Stimulated activated CD8-positive, alpha-beta memory T cell treated with anti-CD3 and anti-CD28 coated beads, Interleukin-15, amount 100 ng/mL, for 4 hours (primary cell): ENCODE measurements around the gene SERP1.

Experiments
- DNase-seq, 2 donors: peaks; one replicate each; pipeline ENCODE4 v3.0.0-alpha.2; 2020; ENCODE audit warnings: low read depth in 2 of 2

SERP1 gene

DNA sequence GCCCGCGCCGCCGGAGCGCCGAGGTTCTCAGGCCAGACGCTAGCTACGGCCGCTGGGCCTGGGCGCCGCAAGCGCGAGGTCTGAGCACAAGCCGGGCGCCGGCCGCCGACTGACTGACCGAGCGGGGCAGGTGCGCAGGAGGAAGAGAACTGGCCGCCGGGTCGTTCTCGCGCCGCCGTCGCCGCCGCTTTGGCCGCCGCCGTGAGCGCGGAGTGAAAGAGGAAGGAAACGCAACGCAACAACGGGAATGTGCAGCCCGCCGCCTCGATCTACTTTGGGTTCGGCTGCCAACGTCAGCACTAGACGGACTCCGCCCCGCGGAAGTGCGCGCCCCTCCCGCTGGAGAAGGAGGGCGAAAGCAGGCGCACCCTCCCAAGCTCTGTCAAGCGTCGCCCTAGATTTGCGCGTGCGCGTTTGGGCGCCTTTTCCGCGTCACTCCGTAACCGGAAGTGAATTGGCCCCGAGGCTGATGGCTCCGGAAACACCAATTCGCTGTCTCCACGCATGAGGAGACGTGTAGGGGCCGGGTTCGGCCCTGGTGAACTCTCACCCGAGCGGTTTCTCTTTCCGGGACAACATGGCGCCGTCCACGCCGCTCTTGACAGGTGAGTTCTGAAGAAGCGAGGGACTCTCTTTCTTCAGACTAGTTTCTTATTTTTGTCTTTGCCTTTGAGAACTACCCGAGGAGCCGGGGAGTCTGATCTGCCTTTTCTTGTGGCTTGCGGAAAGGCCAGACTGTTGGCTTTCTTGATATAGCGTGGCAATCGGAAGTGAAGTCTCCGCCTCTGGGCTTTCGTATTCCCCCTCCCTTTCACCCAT is at the start of gene SERP1, which contains the start of gene EIF2A:
Gene SERP1, minus strand, starts transcription at position 271 of the 819 bp plus-strand sequence. CDS start 361 bp downstream, outside the sequence.
Gene EIF2A, plus strand, starts transcription at position 562 of the 819 bp plus-strand sequence. Its CDS starts 16 bp downstream, at position 578.
- DNase-seq: peak; percentile 98 to 99

DNA sequence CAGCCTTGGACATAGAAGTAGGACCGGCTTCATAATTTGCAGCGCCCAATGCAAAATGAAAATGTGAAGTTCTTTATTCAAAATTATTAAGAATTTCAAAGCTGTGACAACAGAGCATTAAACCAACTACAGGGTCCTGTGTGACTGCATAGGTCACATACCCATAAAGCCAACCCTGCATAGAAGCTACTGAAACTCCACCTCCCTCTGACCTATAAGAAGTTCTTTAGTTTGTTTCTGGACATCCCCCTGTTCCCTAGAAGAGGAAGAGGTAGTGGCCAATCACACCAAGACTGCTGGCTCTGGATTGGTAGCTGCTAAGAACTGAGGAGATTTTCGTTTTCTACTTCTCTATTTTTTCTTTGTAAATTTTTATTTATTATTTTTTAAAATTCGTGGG is 47.9 kb upstream of the SERP1 start:
- no peak for DNase-seq

DNA sequence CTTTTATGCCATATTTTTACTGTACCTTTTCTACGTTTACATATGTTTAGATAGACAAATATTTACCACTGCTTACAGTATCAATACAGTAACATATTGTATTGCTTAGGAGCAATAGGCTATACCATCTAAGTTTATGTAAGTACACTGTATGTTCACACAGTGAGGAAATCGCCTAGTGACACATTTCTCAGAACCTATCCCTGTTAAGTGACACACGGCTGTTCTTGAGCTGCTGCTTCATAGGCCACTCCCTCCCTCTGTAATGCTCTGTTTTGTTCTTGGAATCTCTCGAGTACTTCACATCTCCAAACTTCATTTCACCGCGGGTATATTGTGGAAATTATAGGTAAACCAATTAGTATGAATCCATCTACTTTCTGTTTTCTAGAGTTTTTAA is 43.5 kb upstream of the SERP1 start:
- DNase-seq: no peak

DNA sequence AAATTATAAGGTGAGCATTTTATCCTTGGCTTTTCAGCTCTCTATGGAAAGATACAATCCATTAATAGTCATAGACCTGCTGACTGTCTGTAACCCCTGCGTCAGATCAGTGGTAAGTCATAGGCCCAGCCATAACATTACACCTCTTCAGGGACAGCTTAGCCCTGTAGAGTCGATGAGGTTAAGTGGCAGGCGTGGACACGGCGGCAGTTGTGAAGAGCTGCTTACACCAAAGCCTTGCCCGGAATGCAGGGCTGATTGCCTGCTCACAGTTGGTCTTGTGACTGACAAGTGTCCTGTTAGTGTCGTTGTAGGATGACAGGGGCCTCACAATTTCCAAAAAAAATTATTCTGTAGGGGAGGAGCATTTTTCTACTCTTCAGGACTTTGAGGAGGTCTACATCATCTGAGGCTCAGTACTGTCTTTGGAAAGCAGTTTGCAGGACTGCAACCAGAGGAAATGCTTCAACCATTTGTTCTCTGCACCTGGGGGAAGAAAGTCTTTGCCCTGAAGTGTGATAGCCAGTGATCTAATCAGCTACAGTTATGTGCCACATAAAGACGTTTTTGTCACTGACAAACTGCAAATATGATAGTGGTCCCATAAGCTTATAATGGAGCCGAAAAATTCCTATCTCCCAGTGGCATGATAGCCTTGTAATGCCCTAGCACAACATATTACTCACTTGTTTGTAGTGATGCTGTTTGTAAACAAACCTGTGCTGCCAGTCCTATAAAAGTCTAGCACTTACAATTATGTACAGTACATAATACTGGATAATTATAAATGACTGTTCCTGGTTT is 41.9 kb upstream of the SERP1 start:
- DNase-seq: no peak

DNA sequence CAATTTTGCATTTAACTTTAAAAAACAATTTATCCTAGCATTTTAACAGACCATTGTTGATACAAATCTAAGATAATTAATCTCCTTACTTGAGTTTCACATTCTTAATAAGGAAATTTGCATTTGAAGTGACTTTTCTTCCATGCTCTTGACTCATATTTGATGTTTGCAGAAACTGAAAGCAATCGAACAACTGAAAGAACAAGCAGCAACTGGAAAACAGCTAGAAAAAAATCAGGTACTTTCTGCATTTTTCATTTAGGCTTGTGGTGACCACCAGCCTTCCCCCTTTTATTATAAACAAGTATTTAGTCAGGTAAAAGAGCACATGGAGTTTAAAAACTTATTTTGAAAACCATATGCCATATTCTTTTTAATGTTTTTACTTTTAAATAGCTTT is 36.7 kb upstream of the SERP1 start:
- DNase-seq: no peak

DNA sequence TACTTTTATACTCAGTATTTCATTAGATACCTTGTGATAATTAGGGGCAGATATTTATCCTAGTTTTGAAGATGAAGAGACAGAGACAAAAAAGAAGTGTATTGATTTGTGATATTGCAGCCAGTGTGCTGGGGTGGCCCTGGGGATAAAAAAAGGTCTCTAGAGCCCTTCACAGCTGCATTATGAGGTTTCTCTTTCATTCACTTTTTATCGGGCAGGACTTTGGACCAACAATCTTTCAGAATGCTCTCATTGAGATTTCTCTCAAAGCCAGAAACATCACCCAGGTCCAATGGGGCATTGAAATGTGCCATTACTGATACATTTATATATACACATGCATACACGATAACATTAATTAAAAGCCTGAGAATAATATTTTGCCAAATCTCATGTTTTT is 36.3 kb upstream of the SERP1 start:
- DNase-seq: no peak

DNA sequence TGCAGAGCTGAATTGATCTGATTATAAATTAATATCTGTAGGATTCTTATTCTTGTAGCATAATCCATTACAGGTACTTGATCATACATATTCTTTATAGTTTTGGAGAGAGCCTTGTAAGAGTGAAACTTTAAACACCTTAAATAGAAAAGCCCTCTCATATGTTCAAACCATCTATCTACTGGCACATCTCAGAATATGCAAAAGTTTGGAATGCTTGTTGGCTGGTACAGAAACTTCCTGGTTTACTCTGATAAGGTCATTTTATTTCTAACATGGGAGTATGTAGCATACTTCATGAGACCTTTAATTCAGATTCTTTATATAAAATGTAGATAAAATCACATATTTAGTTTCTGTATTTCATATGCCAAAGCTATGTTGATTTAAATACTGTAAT is 34.9 kb upstream of the SERP1 start:
- no peak for DNase-seq

DNA sequence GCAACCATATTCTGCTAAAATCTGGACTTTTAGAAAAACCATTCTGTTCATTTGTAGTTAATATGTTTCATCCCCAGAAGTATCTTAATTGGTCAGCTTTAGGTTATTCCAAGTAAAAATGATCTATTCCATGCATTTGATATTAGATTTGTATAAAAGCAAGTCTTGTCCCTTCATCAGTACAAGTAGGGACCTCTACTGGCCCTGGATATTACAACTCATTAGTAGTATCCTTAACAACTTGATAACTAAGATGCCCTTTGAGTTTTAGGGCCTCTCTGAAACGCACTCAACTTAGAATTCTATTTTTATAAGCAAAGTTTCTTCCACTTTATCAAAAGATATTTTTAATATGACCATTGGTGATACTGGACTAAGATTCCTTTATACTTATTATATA is 31.6 kb upstream of the SERP1 start:
- DNase-seq: no peak

DNA sequence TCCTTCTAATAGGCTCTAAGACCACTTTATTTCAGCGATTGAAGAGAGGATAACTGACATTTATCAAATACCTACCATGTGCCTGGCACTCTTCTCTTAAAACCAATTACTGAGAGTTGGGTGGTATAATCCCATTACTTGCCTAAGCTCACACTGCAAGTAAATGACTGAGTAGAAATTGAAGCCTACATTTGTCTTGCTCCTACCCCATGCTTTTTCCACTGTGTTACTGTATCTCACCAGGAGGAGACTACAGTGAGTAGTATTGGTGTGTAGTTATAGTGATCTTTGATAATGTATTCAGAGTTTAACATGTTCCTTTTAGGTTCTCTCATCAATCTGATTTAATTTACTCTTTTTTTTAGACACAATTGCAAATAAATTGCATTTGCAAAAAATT is 21.0 kb upstream of the SERP1 start:
- DNase-seq: no peak

DNA sequence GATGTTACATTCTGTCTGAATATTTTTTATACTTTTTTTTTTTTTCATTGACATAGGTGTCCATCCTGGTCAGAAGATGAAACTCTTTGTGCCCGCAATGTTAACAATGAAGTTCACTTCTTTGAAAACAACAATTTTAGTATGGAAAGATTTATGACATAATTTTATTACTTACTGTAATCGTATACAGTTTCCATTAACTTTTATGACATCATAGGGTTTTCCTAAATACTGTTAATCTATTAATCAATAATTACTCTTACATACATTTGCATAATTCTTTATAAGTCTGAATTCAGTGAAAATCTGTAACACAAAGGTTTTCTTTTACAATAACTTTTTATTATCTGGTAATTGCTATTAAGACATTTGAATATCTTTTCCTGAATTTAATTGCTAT is 17.9 kb upstream of the SERP1 start:
- no peak for DNase-seq

DNA sequence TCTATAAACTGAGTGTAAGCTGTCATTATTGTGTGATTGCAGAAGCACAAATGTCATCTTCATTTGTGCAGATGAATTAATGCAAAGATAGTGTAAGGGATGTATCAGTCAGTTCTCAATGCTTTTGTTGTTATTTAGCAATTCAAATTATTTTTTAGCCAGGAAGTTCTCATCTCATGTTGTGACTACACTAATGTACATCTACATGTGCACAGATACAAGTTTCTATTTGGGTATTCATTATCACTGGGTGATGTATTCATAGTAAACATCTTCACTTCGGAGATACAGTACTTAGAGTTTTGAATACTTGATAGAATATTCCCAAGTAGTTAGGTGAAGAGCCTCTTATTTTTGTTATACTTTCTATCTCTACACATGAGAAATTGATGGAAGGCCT is 11.4 kb upstream of the SERP1 start:
- DNase-seq: no peak

DNA sequence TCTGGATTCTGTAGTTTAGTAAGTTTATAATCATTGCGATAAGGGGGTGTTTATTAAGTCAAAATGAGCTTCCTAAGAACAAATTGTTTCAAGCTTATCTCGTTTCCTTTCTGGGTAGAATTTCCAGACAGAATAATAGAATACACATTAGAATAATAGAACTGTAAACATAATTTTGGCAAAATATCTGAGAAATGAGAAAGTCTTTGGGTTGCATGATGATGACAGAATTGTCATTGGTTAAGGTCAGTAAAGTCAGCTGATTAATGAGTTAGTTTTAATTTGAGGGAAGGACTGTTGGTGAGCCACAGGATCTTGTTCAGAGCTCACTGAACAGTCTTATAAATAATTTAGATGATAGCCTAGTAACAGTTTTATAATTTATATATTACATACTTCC is 10.5 kb upstream of the SERP1 start:
- DNase-seq: no peak

DNA sequence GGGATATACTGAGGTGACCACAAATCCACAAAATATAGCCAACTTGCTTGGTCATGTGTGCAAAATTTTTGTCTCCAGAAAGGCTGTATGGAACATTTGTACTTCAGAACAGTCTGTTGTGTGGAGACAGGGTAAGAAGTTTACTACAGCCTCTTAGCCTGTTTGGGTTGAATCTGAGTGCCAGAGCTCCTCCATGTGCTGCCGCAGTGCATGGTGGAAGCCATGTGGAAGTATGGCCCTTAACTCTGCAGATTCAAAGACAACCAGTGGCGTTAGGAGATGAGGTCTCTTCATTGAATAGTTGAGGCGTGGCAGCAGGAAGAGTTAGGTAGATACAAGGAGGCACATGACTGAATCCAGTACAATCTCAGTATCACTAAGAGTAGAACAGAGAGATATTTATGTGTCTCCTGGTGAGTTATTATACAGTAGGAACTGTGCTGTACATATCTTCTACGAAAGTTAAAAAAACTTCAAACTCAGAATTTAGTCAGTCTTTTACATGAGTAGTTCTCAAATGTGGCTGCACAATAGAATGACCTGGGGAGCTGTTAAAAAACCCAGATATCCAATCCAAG is 9.7 kb upstream of the SERP1 start:
- DNase-seq: no peak

DNA sequence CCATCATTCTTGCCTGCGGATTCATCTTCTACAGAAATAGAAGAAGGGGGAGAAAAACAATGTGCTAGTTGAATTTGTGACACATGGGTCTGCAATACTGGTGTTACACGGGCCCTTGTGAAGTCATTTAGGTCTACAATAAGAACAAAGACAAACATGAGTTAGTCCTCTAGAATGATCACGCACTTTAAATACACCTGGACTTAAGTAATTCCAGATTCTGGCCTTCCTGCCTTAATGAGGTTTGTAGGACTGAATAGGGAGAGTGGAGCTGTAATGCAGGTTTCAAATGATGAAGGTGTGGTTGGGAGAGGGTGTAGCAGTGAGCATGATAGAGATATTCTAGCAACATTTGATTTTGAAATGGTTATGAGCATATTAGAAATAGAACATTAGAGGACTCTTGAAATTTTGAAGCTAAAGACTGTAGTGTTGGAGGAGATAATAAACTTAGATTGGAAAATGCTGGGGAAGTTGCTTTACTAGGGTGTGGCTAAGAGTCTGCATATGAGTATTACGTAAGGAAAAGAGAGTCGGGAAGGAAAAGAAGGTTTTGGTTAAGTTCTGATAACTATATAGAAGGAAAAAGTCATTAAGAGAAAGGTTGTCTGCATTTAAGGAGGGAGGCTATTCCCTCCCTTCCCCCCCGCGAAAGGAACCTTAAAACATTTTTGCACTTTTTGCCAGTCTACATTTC is 897 bp upstream of the SERP1 start:
- DNase-seq: no peak

DNA sequence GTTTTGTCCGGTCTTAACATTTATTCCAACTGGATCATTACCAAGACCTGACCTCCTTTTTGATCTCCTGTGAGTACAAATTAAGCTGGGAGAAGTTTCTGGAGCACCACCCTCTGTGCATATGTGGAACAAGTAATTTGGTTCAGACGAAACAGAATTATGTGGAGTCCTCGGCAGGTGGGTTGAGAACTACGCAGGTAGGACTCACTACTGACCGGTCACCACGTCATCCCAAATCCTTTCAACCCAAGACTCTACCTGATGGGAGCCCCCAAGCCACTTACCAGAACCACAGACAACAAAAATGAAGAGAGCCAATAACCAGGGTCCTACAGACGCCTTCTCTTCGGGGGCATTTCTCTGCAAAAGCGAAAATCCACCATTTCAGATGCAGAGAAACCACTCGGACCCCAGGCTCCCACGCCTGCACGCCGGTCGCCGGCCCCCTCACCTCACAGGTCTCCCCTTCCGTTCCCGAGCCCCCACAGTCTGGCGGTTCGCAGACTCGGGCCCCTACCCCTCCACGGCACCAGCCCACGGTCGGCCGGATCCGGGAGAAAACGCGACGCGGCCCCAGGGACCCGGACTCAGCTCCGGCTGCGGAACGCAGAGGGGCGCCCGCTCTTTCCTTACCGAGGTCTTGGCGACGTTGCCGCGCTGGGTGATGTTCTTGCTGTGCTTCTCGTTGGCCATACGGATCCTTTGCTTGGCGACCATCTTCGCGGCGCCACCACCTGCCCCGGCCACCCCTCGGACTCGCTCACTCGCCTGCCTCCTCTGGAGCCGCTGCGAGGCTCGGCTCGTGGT is 674 bp downstream of the SERP1 start:
- peak in 1 of 2 donors; percentile 7 for DNase-seq

DNA sequence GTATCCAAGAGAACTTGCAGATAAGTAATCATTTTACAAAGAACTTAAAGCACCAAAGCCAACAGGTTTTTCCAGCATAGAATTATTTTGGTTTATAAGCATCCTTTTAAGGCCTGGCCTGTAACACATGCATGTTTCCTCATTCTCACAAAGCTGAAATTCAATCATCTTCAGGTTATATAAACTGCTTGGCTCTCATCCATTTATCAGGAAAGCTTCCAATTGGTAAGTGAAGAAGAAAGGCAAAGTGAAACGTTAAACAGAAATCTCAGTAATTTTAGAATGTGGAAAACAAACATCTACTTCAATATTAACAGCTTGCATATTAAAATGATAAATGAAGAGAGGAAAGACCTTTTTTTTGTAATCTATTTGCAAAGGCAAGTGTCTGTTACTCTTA is 1.6 kb downstream of the SERP1 start:
- DNase-seq: no peak

DNA sequence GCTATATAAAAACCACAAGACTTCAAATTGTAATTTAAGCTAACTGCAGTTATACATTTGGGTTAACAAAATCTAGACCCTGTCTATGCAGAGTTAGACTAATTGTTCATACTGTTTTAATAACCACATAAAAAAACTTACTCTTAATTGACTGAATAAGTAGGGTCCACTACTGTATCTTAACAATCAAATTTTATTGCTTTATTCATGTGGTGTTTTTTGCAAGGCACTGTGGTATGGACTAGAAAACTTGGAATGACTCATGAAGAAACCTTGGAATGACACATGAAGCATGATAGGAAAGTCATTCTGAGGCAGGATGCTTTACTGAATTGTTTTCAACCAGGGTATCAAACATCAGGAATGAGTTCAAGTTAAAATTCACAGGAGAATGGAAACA is 2.3 kb downstream of the SERP1 start:
- no peak for DNase-seq

DNA sequence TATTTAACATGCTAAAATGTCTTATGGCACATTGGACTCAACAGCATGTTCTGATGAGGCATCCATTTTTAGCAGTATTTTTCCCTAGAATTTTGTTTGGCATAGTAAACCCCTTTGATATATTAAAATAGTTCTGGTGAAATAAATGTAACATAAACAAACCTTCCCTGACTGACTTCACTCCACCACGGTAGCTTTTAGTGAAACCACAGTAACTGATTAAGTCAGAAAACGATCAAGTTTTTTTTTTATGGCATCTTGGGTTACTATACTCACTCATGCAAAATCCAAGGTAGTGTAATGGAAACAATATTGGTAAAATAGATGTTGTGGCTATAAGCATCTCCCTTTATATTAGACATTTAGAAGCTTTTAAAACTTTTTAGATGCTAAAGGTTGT is 2.8 kb downstream of the SERP1 start:
- DNase-seq: no peak

DNA sequence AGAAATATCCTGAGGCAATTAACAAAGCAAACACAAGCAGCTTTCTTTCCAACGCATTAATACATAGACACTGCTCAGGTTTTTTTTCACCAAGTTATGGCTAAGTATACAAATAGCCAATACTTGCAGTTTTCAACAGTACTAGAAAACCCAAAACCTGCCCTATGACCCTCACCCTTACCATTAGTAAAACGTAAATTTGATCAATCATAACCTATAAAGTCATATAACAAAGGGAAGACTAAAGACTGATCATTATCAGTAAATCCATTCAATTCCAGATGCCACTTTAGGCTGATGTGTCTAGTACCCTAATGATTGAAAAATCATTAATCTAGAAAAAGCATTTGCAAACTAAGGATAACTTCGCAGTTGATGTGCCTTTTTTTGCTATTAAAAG is 3.2 kb downstream of the SERP1 start:
- DNase-seq: no peak

DNA sequence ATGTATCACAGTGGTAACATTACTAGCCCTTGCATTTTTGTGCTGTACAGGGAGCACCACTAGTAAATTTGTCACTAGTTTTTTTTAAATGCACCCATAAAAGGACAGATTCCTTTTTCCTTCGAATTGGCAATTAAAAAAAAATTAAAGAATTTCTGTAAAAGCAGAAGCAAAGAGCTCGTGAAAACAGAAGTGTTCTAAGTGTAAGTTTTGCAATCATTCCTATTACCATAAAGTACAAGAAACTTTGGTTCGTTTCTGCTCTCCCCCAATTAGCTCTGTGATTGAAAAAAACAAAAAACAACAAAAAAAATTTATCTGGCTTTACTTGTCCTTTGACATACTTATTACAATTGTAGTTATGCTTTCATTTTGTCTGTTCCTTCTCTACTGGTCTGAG is 5.3 kb downstream of the SERP1 start:
- no peak for DNase-seq

DNA sequence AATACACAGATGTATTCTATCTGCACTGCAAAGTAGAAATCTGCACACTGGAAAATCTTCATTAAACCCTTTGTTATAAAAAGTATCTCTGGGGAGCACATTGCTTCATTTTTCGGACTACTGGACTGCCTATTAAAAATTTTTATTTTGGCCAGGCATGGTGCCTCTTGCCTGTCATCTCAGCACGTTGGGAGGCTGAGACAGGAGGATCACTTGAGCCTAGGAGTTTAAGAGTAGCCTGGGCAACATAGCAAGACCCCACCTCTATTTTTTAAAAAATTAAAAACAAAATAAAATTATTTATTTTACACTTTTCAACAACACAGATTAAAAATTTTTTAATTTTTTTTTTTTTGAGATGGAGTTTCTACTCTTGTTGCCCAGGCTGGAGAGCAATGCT is 6.0 kb downstream of the SERP1 start:
- no peak for DNase-seq
